ENCODE results near the gene MAP6. TPM values are rescaled to one million over a fixed set of nuclear protein-coding genes. Genes with fewer than 3 reads are reported as not detected.

The MAP6 gene
- total RNA-seq, 1 donor from 2014 or later = not detected

GRCh38 chr11:75665126-75665525, 3.7 kb downstream of the MAP6 start:
- Histone ChIP-seq H3K4me3 (ENCODE audit: low read depth, low read length) (no peak overlapping the region), H3K27me3 (ENCODE audit: control insufficient read depth, insufficient read depth, low read length) (peaks cover 26% of the 10 kb centered on the region), H3K36me3 (ENCODE audit: control insufficient read depth, insufficient read depth, low read length) (no peaks in the 10 kb centered on the region)
- DNase-seq (ENCODE audit: low read depth) = no peak
- TF ChIP-seq CTCF (IDR thresholded peaks at IDR 0.05; ENCODE audit: insufficient read depth, low read length, severe bottlenecking) = no peak
- no peak for FAIRE-seq

- Histone ChIP-seq H3K27me3 (ENCODE audit: control insufficient read depth, insufficient read depth, low read length) (peaks cover 21% of the 10 kb centered on the region), H3K4me3 (ENCODE audit: low read depth, low read length) (no peak overlapping the region), H3K36me3 (ENCODE audit: control insufficient read depth, insufficient read depth, low read length) (no peaks in the 10 kb centered on the region)
- FAIRE-seq (no peak), DNase-seq (ENCODE audit: low read depth) (no peak)
- TF ChIP-seq CTCF (IDR thresholded peaks at IDR 0.05; ENCODE audit: insufficient read depth, low read length, severe bottlenecking) = no peak
Observed at GRCh38 chr11:75664389-75664788, 4.4 kb downstream of the MAP6 start.

- no peak for DNase-seq (ENCODE audit: low read depth)
- TF ChIP-seq CTCF (IDR thresholded peaks at IDR 0.05; ENCODE audit: insufficient read depth, low read length, severe bottlenecking) = no peak
Observed at GRCh38 chr11:75663808-75664207, 5.0 kb downstream of the MAP6 start.

GRCh38 chr11:75659836-75660235, 9.0 kb downstream of the MAP6 start:
- Histone ChIP-seq H3K4me3 (ENCODE audit: low read depth, low read length) (no peak overlapping the region), H3K36me3 (ENCODE audit: control insufficient read depth, insufficient read depth, low read length) (no peaks in the 10 kb centered on the region), H3K27me3 (ENCODE audit: control insufficient read depth, insufficient read depth, low read length) (peaks cover 2% of the 10 kb centered on the region)
- no peak for TF ChIP-seq CTCF (IDR thresholded peaks at IDR 0.05; ENCODE audit: insufficient read depth, low read length, severe bottlenecking)
- FAIRE-seq = no peak
- DNase-seq (ENCODE audit: low read depth) = no peak

More at GRCh38 chr11:75663808-75664207, 5.0 kb downstream of the MAP6 start:
- H3K4me3 ChIP-seq (ENCODE audit: low read depth, low read length) = no peak overlapping the region
- peaks cover 18% of the 10 kb centered on the region for H3K27me3 ChIP-seq (ENCODE audit: control insufficient read depth, insufficient read depth, low read length)
- H3K36me3 ChIP-seq (ENCODE audit: control insufficient read depth, insufficient read depth, low read length) = no peaks in the 10 kb centered on the region
- no peak for FAIRE-seq

GRCh38 chr11:75656044-75656727, 12.7 kb downstream of the MAP6 start:
- Histone ChIP-seq H3K27me3 (ENCODE audit: control insufficient read depth, insufficient read depth, low read length) (no peaks in the 10 kb centered on the region), H3K36me3 (ENCODE audit: control insufficient read depth, insufficient read depth, low read length) (no peaks in the 10 kb centered on the region), H3K4me3 (ENCODE audit: low read depth, low read length) (no peak overlapping the region)
- peak; percentile 23 for FAIRE-seq
- no peak for TF ChIP-seq CTCF (IDR thresholded peaks at IDR 0.05; ENCODE audit: insufficient read depth, low read length, severe bottlenecking)
- no peak for DNase-seq (ENCODE audit: low read depth)

- no peak overlapping the region for H3K4me3 ChIP-seq (ENCODE audit: low read depth, low read length)
- FAIRE-seq (no peak), DNase-seq (ENCODE audit: low read depth) (no peak)
- no peaks in the 10 kb centered on the region for H3K36me3 ChIP-seq (ENCODE audit: control insufficient read depth, insufficient read depth, low read length)
- TF ChIP-seq CTCF (IDR thresholded peaks at IDR 0.05; ENCODE audit: insufficient read depth, low read length, severe bottlenecking) = no peak
- no peaks in the 10 kb centered on the region for H3K27me3 ChIP-seq (ENCODE audit: control insufficient read depth, insufficient read depth, low read length)
Observed at GRCh38 chr11:75655605-75656004, 13.2 kb downstream of the MAP6 start.
